HepG2 (cell line): ENCODE data around the gene ATP5F1E. TPM values are rescaled to one million over a fixed set of nuclear protein-coding genes. Genes with fewer than 3 reads are reported as not detected.

ENCODE experiments used
- ATAC-seq: fragments of 200-7000 bp; cut with Tn5 transposase; 3 replicates; pipeline ENCODE4 v1.9.1; 2020; ENCODE audit warnings: mild to moderate bottlenecking, moderate library complexity
- BruUV-seq: library from RNA; stranded (reverse); fragments of 400-500 nt; replicated peaks from 2 replicates; lab custom pipeline; 2021; lab: Mats Ljungman, UMichigan
- CTCF ChIA-PET: fragments of 300-600 bp; formaldehyde crosslinking; extraction: SDS; loops from one replicate; lab custom pipeline; 2021; ENCODE audit warnings: low total read pairs, inconsistent platforms, low intra/inter-chr PET ratio; lab: Yijun Ruan, JAX
- POLR2A ChIA-PET: fragments of 350-600 bp; sonication (Branson Sonifier 250); formaldehyde crosslinking; loops from one replicate; lab custom pipeline; 2020; ENCODE audit warnings: antibody characterized with exemption, inconsistent platforms; lab: Yijun Ruan, JAX
- DNase-seq: peaks from one replicate; pipeline ENCODE4 v3.0.0-alpha.2; 2015; ENCODE audit warnings: low spot score
- FAIRE-seq: peaks from 3 replicates; lab custom pipeline; 2011; peaks lifted over from hg19 to GRCh38; lab: Jason Lieb, UNC
- H2AFZ ChIP-seq: one replicate; pipeline ENCODE4 v1.6.1; 2011; ENCODE audit warnings: low read length, inconsistent platforms
- H3K27ac ChIP-seq: fragments of 300-600 bp; 3 replicates; pipeline ENCODE4 v1.8.0; 2011; ENCODE audit warnings: mixed run types, mild to moderate bottlenecking, mixed read lengths, low read length, inconsistent platforms; ENCODE audit not compliant: insufficient read depth; ENCODE audit errors: extremely low read length
- H3K27me3 ChIP-seq, 2 experiments: fragments of 200-600 bp in 1 of 2; 2 replicates in 1 of 2; 3 replicates in 1 of 2; pipeline versions ENCODE4 v1.6.0 to v1.8.0; 2011; ENCODE audit warnings: low read length in 2 of 2, mild to moderate bottlenecking in 2 of 2, moderate library complexity in 2 of 2, inconsistent platforms in 1 of 2; ENCODE audit not compliant: insufficient read depth in 2 of 2, control insufficient read depth in 1 of 2
- H3K36me3 ChIP-seq, 2 experiments: fragments of 200-600 bp in 1 of 2; replicated peaks in 1 of 2; 2 replicates in 1 of 2; 3 replicates in 1 of 2; pipeline versions ENCODE4 v1.5.1 to v1.8.0; 2011; ENCODE audit warnings: low read length in 2 of 2, inconsistent platforms in 1 of 2; ENCODE audit not compliant: insufficient read depth in 2 of 2, control insufficient read depth in 1 of 2
- H3K4me1 ChIP-seq: 2 replicates; pipeline ENCODE4 v1.5.1; 2012; ENCODE audit warnings: low read length, inconsistent platforms; ENCODE audit not compliant: insufficient read depth
- H3K4me2 ChIP-seq: 2 replicates; pipeline ENCODE4 v1.6.0; 2011; ENCODE audit warnings: low read depth, low read length, inconsistent platforms
- H3K4me3 ChIP-seq, 3 experiments: fragments of 200-600 bp in 1 of 3; sonication (generic), shearing (Covaris generic) in 1 of 3; replicated peaks in 1 of 3; 2 replicates each; pipeline ENCODE4 v1.5.1; 2011 to 2016; ENCODE audit warnings: low read length in 3 of 3, inconsistent platforms in 2 of 3, low read depth in 2 of 3, mild to moderate bottlenecking in 2 of 3, control low read depth in 1 of 3, mixed read lengths in 1 of 3; ENCODE audit not compliant: insufficient read depth in 1 of 3
- H3K79me2 ChIP-seq: one replicate; pipeline ENCODE4 v1.6.1; 2011; ENCODE audit warnings: low read length, inconsistent platforms; ENCODE audit not compliant: insufficient read depth
- H3K9ac ChIP-seq: 2 replicates; pipeline ENCODE4 v1.6.0; 2011; ENCODE audit warnings: mild to moderate bottlenecking, low read depth, low read length, inconsistent platforms; ENCODE audit not compliant: insufficient read depth
- H3K9me3 ChIP-seq: 2 replicates; pipeline ENCODE4 v1.5.1; 2012; ENCODE audit warnings: mild to moderate bottlenecking, low read length
- H4K20me1 ChIP-seq: 2 replicates; pipeline ENCODE4 v1.6.0; 2011; ENCODE audit warnings: inconsistent platforms, mild to moderate bottlenecking, low read length, moderate library complexity; ENCODE audit not compliant: insufficient read depth
- DZIP1 ChIP-seq: sonication (generic); formaldehyde crosslinking; IDR thresholded peaks from 2 replicates; pipeline ENCODE4 v1.5.0; 2020; ENCODE audit warnings: mild to moderate bottlenecking, missing genetic modification reagents
- HINFP ChIP-seq: sonication (generic); formaldehyde crosslinking; IDR thresholded peaks from 2 replicates; pipeline ENCODE4 v1.4.0; 2020; ENCODE audit warnings: low read depth, mild to moderate bottlenecking, missing genetic modification reagents
- HOMEZ ChIP-seq: IDR thresholded peaks from 2 replicates; pipeline ENCODE4 v1.6.1; 2016; ENCODE audit warnings: low read depth
- MXD3 ChIP-seq: IDR thresholded peaks from 2 replicates; pipeline ENCODE4 v1.6.1; 2016; ENCODE audit warnings: mild to moderate bottlenecking, missing biosample characterization, missing genetic modification reagents
- NFKBIZ ChIP-seq: IDR thresholded peaks from 2 replicates; pipeline ENCODE4 v1.6.1; 2018; ENCODE audit warnings: missing genetic modification reagents, missing compliant biosample characterization
- RXRB ChIP-seq: IDR thresholded peaks from 2 replicates; pipeline ENCODE4 v1.6.1; 2016; ENCODE audit warnings: borderline replicate concordance, missing genetic modification reagents, missing compliant biosample characterization
- ZBTB3 ChIP-seq: sonication (generic); formaldehyde crosslinking; IDR thresholded peaks from 2 replicates; pipeline ENCODE4 v1.4.0; 2020; ENCODE audit warnings: low read depth, mild to moderate bottlenecking, moderate library complexity, missing genetic modification reagents, borderline replicate concordance
- ZFY ChIP-seq: sonication (generic); formaldehyde crosslinking; IDR thresholded peaks from 2 replicates; pipeline ENCODE4 v1.4.0; 2020; ENCODE audit warnings: missing genetic modification reagents
- ZNF331 ChIP-seq: sonication (generic); formaldehyde crosslinking; IDR thresholded peaks from 2 replicates; pipeline ENCODE4 v1.4.0; 2020; ENCODE audit warnings: missing genetic modification reagents
- ZNF333 ChIP-seq: sonication (generic); formaldehyde crosslinking; IDR thresholded peaks from 2 replicates; pipeline ENCODE4 v1.4.0; 2020; ENCODE audit warnings: mild to moderate bottlenecking, missing genetic modification reagents, borderline replicate concordance
- ZNF607 ChIP-seq: sonication (generic); formaldehyde crosslinking; IDR thresholded peaks from 2 replicates; pipeline ENCODE4 v1.5.1; 2020; ENCODE audit warnings: missing genetic modification reagents, mild to moderate bottlenecking, borderline replicate concordance
- ZNF619 ChIP-seq: sonication (generic); formaldehyde crosslinking; IDR thresholded peaks from 2 replicates; pipeline ENCODE4 v1.4.0; 2020; ENCODE audit warnings: mild to moderate bottlenecking, missing genetic modification reagents
- ZNF704 ChIP-seq: sonication (generic); formaldehyde crosslinking; IDR thresholded peaks from 2 replicates; pipeline ENCODE4 v1.8.1; 2023; ENCODE audit warnings: mild to moderate bottlenecking, inconsistent platforms, moderate library complexity, missing genetic modification reagents, borderline replicate concordance
- WGBS: methylation state at CpG from one replicate; pipeline ENCODE4 v1.1.6; 2017; ENCODE audit warnings: low lambda C conversion rate; 5-methylcytosine and 5-hydroxymethylcytosine counted together
- in situ Hi-C: cut with HindIII; loops from 2 replicates; pipeline ENCODE4 v1.10.0; 2017; ENCODE audit warnings: low pct_unique_long_range_greater_than_20kb; ENCODE audit not compliant: extremely low pct_ligation_motif_present
- intact Hi-C: fragments of 100-400 bp; cut with micrococcal nuclease; formaldehyde crosslinking; loops from one replicate; pipeline ENCODE4 v1.10.0; 2022; ENCODE audit not compliant: unreplicated experiment
- polyA plus RNA-seq, 8 experiments: library from polyadenylated mRNA; depleted of rRNA in 3 of 8; stranded (reverse) in 7 of 8; unstranded in 1 of 8; fragments of >200 nt; fragmentation: Illumina TruSeq in 4 of 8; extraction: Trizol in 4 of 8; gene quantifications; 2 replicates each; pipeline versions ENCODE4 v1.2.1 to v1.2.3, GENCODE V29; 2011 to 2016; ENCODE audit warnings: low read depth in 4 of 8, missing spikeins in 1 of 8, mixed read lengths in 1 of 8; ENCODE audit not compliant: insufficient read depth in 1 of 8
- total RNA-seq, 5 experiments: library from RNA; depleted of rRNA; stranded (reverse); fragments of >200 nt; fragmentation: Illumina TruSeq; extraction: Trizol; gene quantifications; 2 replicates each; pipeline ENCODE4 v1.2.3, GENCODE V29; 2016; ENCODE audit warnings: low read depth in 1 of 5

ATP5F1E gene
- total and polyA plus RNA-seq, 2 of the 13 experiments (the other 11 are each of a cell fraction or from before 2014, with no cell fraction given) = 121 to 134 TPM

- TF ChIP-seq HOMEZ (CRISPR knock-in tag) (no peak), ZFY (CRISPR knock-in tag) (peak; percentile 33; the same call in 1 of the 2 replicates), DZIP1 (CRISPR knock-in tag) (0 out of 2 replicates have a peak, but pooled peaks have one; percentile 8)
Measured at GRCh38 chr20:59002388-59002787, 29.7 kb downstream of the ATP5F1E start (continued).

GRCh38 chr20:59001449-59002171 lies 30.5 kb downstream of the ATP5F1E start:
- Histone ChIP-seq H3K27ac (no peak overlapping the region), H3K27me3 (peaks cover 2 to 27% of the 10 kb centered on the region in 2 experiments), H2AFZ (no peak overlapping the region), H3K4me3 (peak overlapping the region in 1 of 3 experiments; percentile 6; a peak in 1 of 6 replicates), H3K79me2 (no peaks in the 10 kb centered on the region), H3K4me1 (peaks cover 70% of the 10 kb centered on the region), H4K20me1 (no peaks in the 10 kb centered on the region), H3K9me3 (no peaks in the 10 kb centered on the region), H3K36me3 (no peaks in the 10 kb centered on the region; a peak in 1 of 5 replicates), H3K4me2 (peak overlapping the region; percentile 90; the same call in 1 of the 2 replicates), H3K9ac (no peak overlapping the region)
- BruUV-seq = no TSS peak
- FAIRE-seq (no peak), ATAC-seq (no peak), DNase-seq (no peak)
- ChIA-PET POLR2A (interaction anchor here (0.9 to 1.8 kb wide), 3 partner anchors 9 to 49 kb away, joined by 3 to 6 read pairs (median 4); partner anchors contain the start of gene ATP5F1E), CTCF (no interaction called here)
- 58% methylated on average over 27 of the region's 27 CpGs for WGBS
- intact Hi-C loops = no loop called here
- in situ Hi-C loops = no loop called here
- no peak for TF ChIP-seq NFKBIZ (CRISPR knock-in tag)
- TF ChIP-seq HINFP (CRISPR knock-in tag) = no peak
- TF ChIP-seq MXD3 (CRISPR knock-in tag) = no peak
- no peak for TF ChIP-seq ZNF607 (CRISPR knock-in tag)
- peak; percentile 31; the same call in 1 of the 2 replicates for TF ChIP-seq ZNF333 (CRISPR knock-in tag)
- no peak for TF ChIP-seq RXRB (CRISPR knock-in tag)
- no peak for TF ChIP-seq ZNF704 (CRISPR knock-in tag)
- TF ChIP-seq ZNF331 = no peak
- no peak for TF ChIP-seq ZBTB3 (CRISPR knock-in tag)
- no peak for TF ChIP-seq ZNF619
